Mucosa of descending colon (tissue), 3 donors: ENCODE data around the gene MYCBP. TPM values are rescaled to one million over a fixed set of nuclear protein-coding genes. Genes with fewer than 3 reads are reported as not detected.

ENCODE experiments used
- ATAC-seq: fragments of 200-7000 bp; cut with Tn5 transposase; one replicate; pipeline ENCODE4 v1.9.1; 2020; ENCODE audit warnings: mild to moderate bottlenecking, moderate library complexity
- DNase-seq, 3 donors: peaks; one replicate each; pipeline ENCODE4 v3.0.0-alpha.2; 2020
- H3K36me3 ChIP-seq: fragments of 200-600 bp; one replicate; pipeline ENCODE4 v1.8.0; 2021; ENCODE audit warnings: low read depth, mild to moderate bottlenecking
- H3K4me1 ChIP-seq: fragments of 200-600 bp; one replicate; pipeline ENCODE4 v1.8.0; 2021; ENCODE audit warnings: low read depth, mild to moderate bottlenecking
- H3K4me3 ChIP-seq: fragments of 200-600 bp; one replicate; pipeline ENCODE4 v1.8.0; 2021; ENCODE audit warnings: mild to moderate bottlenecking
- H3K9me3 ChIP-seq: fragments of 200-600 bp; one replicate; pipeline ENCODE4 v1.8.0; 2021; ENCODE audit warnings: mild to moderate bottlenecking
- CTCF ChIP-seq: fragments of 200-600 bp; IDR thresholded peaks from one replicate; pipeline ENCODE4 v1.8.0; 2022; ENCODE audit warnings: antibody characterized with exemption, mild to moderate bottlenecking
- intact Hi-C, 2 donors: fragments of 100-400 bp; cut with DNase I in 1 of 2; cut with micrococcal nuclease in 1 of 2; formaldehyde crosslinking; loops; one replicate each; pipeline versions ENCODE4 v1.11.0 to v1.11.1; 2022; cut with DNase I, micrococcal nuclease
- total RNA-seq, 3 donors: library from RNA; stranded (reverse); fragmentation: NEBNext Ultra II Directional in 2 of 3; extraction: Animal tissue kit (Norgen Biotek cat#: 25700) in 2 of 3; gene quantifications; one replicate each; pipeline versions ENCODE4 v1.2.1 to v1.2.4, GENCODE V29; 2021 to 2023
- donor health status: DM: no; HTN: no; CAD: no; lungs with moderate emphysema.
- donor health status: DM: no; HTN: no; CAD: no.
- donor health status: DM: no; HTN: yes; CAD: no.

The MYCBP gene
- total RNA-seq, 3 donors from 2014 or later: 21.4 to 37.4 (median 24.2) TPM

DNA sequence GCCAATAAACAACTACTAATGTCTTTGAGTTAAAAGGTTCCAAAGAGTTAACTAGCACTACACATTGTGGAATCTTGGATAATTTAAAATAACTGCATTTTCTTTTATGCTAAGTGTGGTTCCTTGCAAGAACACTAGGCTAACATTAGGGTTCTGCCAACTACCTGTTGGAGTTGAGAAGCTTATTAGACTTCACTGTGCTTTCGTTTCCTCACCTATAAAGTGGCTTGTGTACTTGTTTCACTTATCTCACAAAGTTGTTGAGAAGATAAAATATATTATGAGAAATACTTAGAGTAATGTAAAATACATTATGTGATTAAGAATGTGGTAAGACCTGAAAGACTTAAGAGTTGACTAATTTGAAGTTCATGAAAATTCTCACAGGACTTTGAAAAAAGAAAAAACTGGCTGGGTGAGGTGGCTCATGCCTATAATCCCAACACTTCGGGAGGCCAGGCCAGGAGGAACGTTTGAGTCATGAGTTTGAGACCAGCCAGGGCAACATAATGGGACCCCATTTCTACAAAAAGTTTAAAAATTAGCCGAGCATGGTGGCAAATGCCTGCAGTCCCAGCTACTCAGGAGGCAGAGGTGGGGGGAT is 7.9 kb downstream of the MYCBP start:
- Histone ChIP-seq H3K9me3 (no peaks in the 10 kb centered on the region), H3K36me3 (no peaks in the 10 kb centered on the region), H3K4me1 (peaks cover 7% of the 10 kb centered on the region), H3K4me3 (no peak overlapping the region)
- DNase-seq: no peak
- ATAC-seq: no peak
- TF ChIP-seq CTCF: no peak
- intact Hi-C loops: no loop called here

DNA sequence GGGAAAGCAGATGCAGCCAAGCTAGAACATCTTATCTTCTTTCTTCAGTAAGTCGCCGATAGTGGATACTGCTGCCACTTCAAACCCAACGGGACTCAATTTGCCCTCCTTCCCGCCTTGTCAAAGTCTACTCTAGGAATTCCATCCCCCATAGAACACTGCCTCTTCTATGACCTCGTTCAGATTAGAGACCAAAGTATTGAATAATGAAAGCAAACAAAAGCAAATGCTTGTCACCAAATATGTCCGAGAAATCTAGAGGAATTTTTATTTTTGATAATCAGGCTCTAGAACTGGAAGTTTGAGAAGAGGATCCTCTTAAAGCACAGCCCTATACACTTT is 12.7 kb downstream of the MYCBP start:
- DNase-seq (no peak), ATAC-seq (no peak)

DNA sequence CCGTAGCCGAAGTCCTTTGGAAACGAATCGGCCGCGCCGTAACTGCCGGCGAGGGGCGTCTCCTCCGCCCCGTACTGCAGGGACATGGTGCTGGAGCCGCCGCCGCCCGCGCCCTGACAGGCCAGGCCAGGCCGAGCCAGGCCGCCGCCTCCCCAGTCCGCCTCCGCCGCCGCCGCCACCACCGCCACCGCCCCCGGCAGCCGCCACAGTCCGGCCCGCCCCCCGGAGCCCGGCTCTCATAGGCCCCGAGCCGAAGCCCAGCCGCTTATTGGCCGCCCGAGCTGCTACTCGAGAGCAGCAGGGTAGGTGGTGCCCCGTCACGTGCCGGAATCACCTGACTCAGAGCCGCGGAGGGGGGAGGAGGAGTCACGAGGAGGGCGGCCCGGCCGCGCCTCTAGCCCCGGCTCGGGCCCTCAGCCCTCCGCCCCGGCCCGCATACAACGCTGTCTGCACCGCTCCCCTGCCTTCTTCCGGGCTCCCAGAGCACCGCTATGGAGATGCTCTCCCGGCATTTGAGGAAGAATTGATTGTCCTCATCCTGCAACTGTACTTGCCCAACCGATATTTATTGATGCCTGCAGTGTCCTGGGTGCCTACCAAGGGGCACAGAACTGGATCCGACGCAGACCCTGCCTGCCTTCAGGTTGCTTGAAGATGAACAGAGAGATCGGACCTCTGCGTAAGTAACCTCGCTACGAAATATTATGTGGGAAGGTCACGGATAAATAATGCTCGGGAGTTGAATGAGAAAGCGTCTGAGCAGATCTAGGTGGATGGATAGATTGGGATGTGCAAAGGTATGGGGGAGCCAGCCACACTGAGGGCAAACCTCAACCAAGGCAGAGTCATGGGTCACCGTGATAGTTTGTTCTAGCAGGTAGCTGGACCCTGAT is 13.3 kb downstream of the MYCBP start, which contains the start of gene RRAGC:
TSS of gene RRAGC (minus strand) at position 212 of the 893 bp plus-strand sequence. CDS start at position 86, 126 bp downstream.
- H3K9me3 ChIP-seq: no peaks in the 10 kb centered on the region
- intact Hi-C loops: no loop called here
- peaks cover 19% of the 10 kb centered on the region for H3K4me1 ChIP-seq
- peak within 1 kb of the TSS; percentile 91 for H3K4me3 ChIP-seq
- peak; percentile 99 to 100 (median 100) for DNase-seq
- no peaks in the 10 kb centered on the region for H3K36me3 ChIP-seq
- TF ChIP-seq CTCF: no peak
- peak; percentile 95 for ATAC-seq

More for the DNA sequence above, 12.7 kb downstream of the MYCBP start:
- no peaks in the 10 kb centered on the region for H3K36me3 ChIP-seq
- no peak for TF ChIP-seq CTCF
- no peaks in the 10 kb centered on the region for H3K9me3 ChIP-seq
- H3K4me1 ChIP-seq: peaks cover 19% of the 10 kb centered on the region
- H3K4me3 ChIP-seq: peak overlapping the region; percentile 28
- intact Hi-C loops: no loop called here

- ATAC-seq: peak; percentile 55
- Histone ChIP-seq H3K4me1 (peaks cover 19% of the 10 kb centered on the region), H3K36me3 (no peaks in the 10 kb centered on the region), H3K4me3 (peak overlapping the region; percentile 91), H3K9me3 (no peaks in the 10 kb centered on the region)
- intact Hi-C loops: no loop called here
- no peak for TF ChIP-seq CTCF
- DNase-seq: peak; percentile 74 to 88 (median 83)
Measured at GRCh38 chr1:38858833-38859560, 14.2 kb downstream of the MYCBP start.

DNA sequence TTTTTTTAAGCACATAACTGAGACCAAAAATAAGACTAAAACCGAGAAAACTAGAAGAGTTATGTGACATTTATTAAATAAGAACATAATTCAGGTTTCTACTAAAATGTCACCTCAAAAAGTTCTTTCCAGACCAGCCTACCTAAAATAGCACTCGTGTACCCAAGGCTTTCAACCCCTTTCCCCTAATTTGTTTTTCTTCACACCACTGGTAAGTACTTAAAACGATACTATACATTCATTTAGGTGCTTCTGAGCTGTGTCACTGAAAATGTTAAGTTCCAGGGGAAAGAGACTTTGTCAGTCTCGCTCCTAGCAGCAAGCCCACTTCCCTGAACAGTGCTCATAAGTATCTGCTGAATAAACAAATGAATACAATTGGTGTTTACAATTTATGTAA is 20.4 kb downstream of the MYCBP start:
- no peak for ATAC-seq
- intact Hi-C loops: no loop called here
- TF ChIP-seq CTCF: no peak
- Histone ChIP-seq H3K4me3 (no peak overlapping the region), H3K9me3 (no peaks in the 10 kb centered on the region), H3K36me3 (peaks cover 4% of the 10 kb centered on the region), H3K4me1 (peaks cover 6% of the 10 kb centered on the region)
- DNase-seq: no peak
